Neural crest cell (in vitro differentiated cells): ENCODE data around the gene SNAPC1. TPM values are rescaled to one million over a fixed set of nuclear protein-coding genes. Genes with fewer than 3 reads are reported as not detected.
"Not testable (repeated sequence)": the region's sequence is repeated elsewhere in the genome, so short reads cannot be mapped to it uniquely, and the experiment has no call there.

ENCODE experiments used
- DNase-seq: peaks from one replicate; pipeline ENCODE4 v3.0.0; 2021; ENCODE audit warnings: low read depth, mixed read lengths, low spot score
- H3K27ac Mint-ChIP-seq: one replicate; pipeline ENCODE4 v1.8.0; 2021; ENCODE audit warnings: mild to moderate bottlenecking, mixed read lengths; ENCODE audit not compliant: unreplicated experiment
- H3K27me3 Mint-ChIP-seq: 2 replicates; pipeline ENCODE4 v1.8.0; 2021; ENCODE audit warnings: low read depth, mild to moderate bottlenecking, mixed read lengths
- H3K36me3 Mint-ChIP-seq: 2 replicates; pipeline ENCODE4 v1.8.0; 2021; ENCODE audit warnings: low read depth, mild to moderate bottlenecking, mixed read lengths
- H3K4me1 Mint-ChIP-seq: 2 replicates; pipeline ENCODE4 v1.8.0; 2021; ENCODE audit warnings: mixed read lengths
- H3K4me3 Mint-ChIP-seq: one replicate; pipeline ENCODE4 v1.8.0; 2021; ENCODE audit warnings: mild to moderate bottlenecking, mixed read lengths
- H3K9me3 Mint-ChIP-seq: 2 replicates; pipeline ENCODE4 v1.8.0; 2021; ENCODE audit warnings: mixed read lengths
- CTCF ChIP-seq: fragments of 200-600 bp; sonication (generic); conservative IDR thresholded peaks from 2 replicates; pipeline ENCODE4 v1.5.0; 2021; ENCODE audit warnings: antibody characterized with exemption, mild to moderate bottlenecking
- total RNA-seq: library from RNA; stranded (reverse); gene quantifications from 2 replicates; pipeline ENCODE4 v1.2.1, GENCODE V29; 2021

The SNAPC1 gene
- total RNA-seq, 1 donor from 2014 or later = 6.2 TPM

GRCh38 chr14:61742371-61742770 lies 19.8 kb upstream of the SNAPC1 start:
- no peak for DNase-seq
- H3K27ac Mint-ChIP-seq = no peak overlapping the region
- no peaks in the 10 kb centered on the region for H3K9me3 Mint-ChIP-seq
- H3K4me1 Mint-ChIP-seq = no peaks in the 10 kb centered on the region
- TF ChIP-seq CTCF = no peak
- H3K4me3 Mint-ChIP-seq = no peak overlapping the region
- H3K36me3 Mint-ChIP-seq = peaks cover 16% of the 10 kb centered on the region
- H3K27me3 Mint-ChIP-seq = no peaks in the 10 kb centered on the region

GRCh38 chr14:61744238-61744637 lies 18.0 kb upstream of the SNAPC1 start:
- no peaks in the 10 kb centered on the region for H3K27me3 Mint-ChIP-seq
- no peak for DNase-seq
- no peak for TF ChIP-seq CTCF
- H3K27ac Mint-ChIP-seq = no peak overlapping the region
- H3K9me3 Mint-ChIP-seq = no peaks in the 10 kb centered on the region
- H3K4me3 Mint-ChIP-seq = no peak overlapping the region
- H3K36me3 Mint-ChIP-seq = peaks cover 15% of the 10 kb centered on the region
- no peaks in the 10 kb centered on the region for H3K4me1 Mint-ChIP-seq

GRCh38 chr14:61746346-61746745 lies 15.9 kb upstream of the SNAPC1 start:
- not testable (repeated sequence) for DNase-seq, H3K27ac Mint-ChIP-seq, H3K4me1 Mint-ChIP-seq, H3K27me3 Mint-ChIP-seq, H3K9me3 Mint-ChIP-seq, H3K4me3 Mint-ChIP-seq
- H3K36me3 Mint-ChIP-seq = peaks cover 17% of the 10 kb centered on the region

GRCh38 chr14:61746881-61747280 lies 15.3 kb upstream of the SNAPC1 start:
- Mint-ChIP-seq H3K27me3 (no peaks in the 10 kb centered on the region), H3K9me3 (no peaks in the 10 kb centered on the region), H3K36me3 (peaks cover 14% of the 10 kb centered on the region), H3K27ac (no peak overlapping the region), H3K4me3 (no peak overlapping the region), H3K4me1 (no peaks in the 10 kb centered on the region)
- no peak for TF ChIP-seq CTCF
- DNase-seq = no peak

DNA sequence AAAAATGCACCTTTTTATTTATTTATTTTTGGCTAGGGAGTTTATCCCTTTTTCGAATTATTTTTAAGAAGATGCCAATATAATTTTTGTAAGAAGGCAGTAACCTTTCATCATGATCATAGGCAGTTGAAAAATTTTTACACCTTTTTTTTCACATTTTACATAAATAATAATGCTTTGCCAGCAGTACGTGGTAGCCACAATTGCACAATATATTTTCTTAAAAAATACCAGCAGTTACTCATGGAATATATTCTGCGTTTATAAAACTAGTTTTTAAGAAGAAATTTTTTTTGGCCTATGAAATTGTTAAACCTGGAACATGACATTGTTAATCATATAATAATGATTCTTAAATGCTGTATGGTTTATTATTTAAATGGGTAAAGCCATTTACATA lies 14.9 kb upstream of the SNAPC1 start:
- DNase-seq = no peak
- H3K9me3 Mint-ChIP-seq = no peaks in the 10 kb centered on the region
- H3K4me3 Mint-ChIP-seq = no peak overlapping the region
- H3K27ac Mint-ChIP-seq = no peak overlapping the region
- no peaks in the 10 kb centered on the region for H3K4me1 Mint-ChIP-seq
- H3K36me3 Mint-ChIP-seq = peaks cover 14% of the 10 kb centered on the region
- no peak for TF ChIP-seq CTCF
- H3K27me3 Mint-ChIP-seq = no peaks in the 10 kb centered on the region

DNA sequence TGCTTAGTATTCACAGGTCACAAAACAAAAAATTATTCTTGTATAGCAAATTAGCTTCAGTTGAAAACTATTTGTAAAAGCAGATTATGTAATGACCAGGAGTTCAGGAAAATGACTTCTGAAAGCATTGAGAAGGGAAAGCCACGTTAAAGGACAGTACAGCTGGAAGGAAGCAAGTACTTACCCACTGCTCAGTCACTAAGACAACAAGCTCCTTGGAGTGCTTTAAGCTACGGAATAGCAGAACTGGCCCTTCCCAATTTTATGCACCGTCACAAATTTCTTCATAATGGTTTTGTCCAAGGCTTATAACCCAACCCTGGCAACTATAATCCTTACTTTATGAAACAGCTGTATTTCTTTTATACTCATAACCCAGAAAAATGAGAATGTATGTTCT lies 13.0 kb upstream of the SNAPC1 start:
- no peak for DNase-seq
- TF ChIP-seq CTCF = no peak
- Mint-ChIP-seq H3K27ac (no peak overlapping the region), H3K9me3 (no peaks in the 10 kb centered on the region), H3K4me3 (no peak overlapping the region), H3K36me3 (peaks cover 14% of the 10 kb centered on the region), H3K4me1 (no peaks in the 10 kb centered on the region), H3K27me3 (no peaks in the 10 kb centered on the region)
